HG03159 (cell line): ENCODE measurements around the gene AFF1.
"Not testable (repeated sequence)": the region's sequence is repeated elsewhere in the genome, so short reads cannot be mapped to it uniquely, and the experiment has no call there.

Experiments
- ATAC-seq: cut with Tn5 transposase; IDR thresholded peaks from one replicate; pipeline ENCODE4 v1.9.1; 2021; ENCODE audit warnings: mild to moderate bottlenecking, moderate library complexity; ENCODE audit not compliant: unreplicated experiment

AFF1 gene

GRCh38 chr4:87077914-87078585 is 143.2 kb downstream of the AFF1 start:
- ATAC-seq: no peak

GRCh38 chr4:87078987-87079486 is 144.2 kb downstream of the AFF1 start:
- no peak for ATAC-seq

GRCh38 chr4:87079967-87080366 is 145.2 kb downstream of the AFF1 start:
- no peak for ATAC-seq

- ATAC-seq: no peak
These were observed 145.7 kb downstream of the AFF1 start for GRCh38 chr4:87080462-87080861.

- no peak for ATAC-seq
These were observed 147.0 kb downstream of the AFF1 start for GRCh38 chr4:87081826-87082225.

GRCh38 chr4:87085732-87086131 is 150.9 kb downstream of the AFF1 start:
- not testable (repeated sequence) for ATAC-seq

GRCh38 chr4:87086143-87086805 is 151.5 kb downstream of the AFF1 start:
- no peak for ATAC-seq

GRCh38 chr4:87087015-87087414 is 152.2 kb downstream of the AFF1 start:
- ATAC-seq: no peak

GRCh38 chr4:87087420-87087819 is 152.6 kb downstream of the AFF1 start:
- ATAC-seq: no peak

- no peak for ATAC-seq
These were observed 153.4 kb downstream of the AFF1 start for GRCh38 chr4:87088186-87088585.

- ATAC-seq: no peak
These were observed 154.6 kb downstream of the AFF1 start for GRCh38 chr4:87089368-87089767.

- ATAC-seq: no peak
These were observed 155.5 kb downstream of the AFF1 start for GRCh38 chr4:87090305-87090704.

- ATAC-seq: no peak
These were observed 157.8 kb downstream of the AFF1 start for GRCh38 chr4:87092389-87093141.

GRCh38 chr4:87093443-87094123 is 158.8 kb downstream of the AFF1 start:
- ATAC-seq: peak; percentile 82

GRCh38 chr4:87097075-87097474 is 162.3 kb downstream of the AFF1 start:
- ATAC-seq: no peak

- no peak for ATAC-seq
These were observed 165.4 kb downstream of the AFF1 start for GRCh38 chr4:87100168-87100567.

GRCh38 chr4:87101543-87102199 is 166.9 kb downstream of the AFF1 start:
- ATAC-seq: no peak

- ATAC-seq: no peak
These were observed 168.3 kb downstream of the AFF1 start for GRCh38 chr4:87103086-87103485.

- ATAC-seq: no peak
These were observed 168.9 kb downstream of the AFF1 start for GRCh38 chr4:87103691-87104187.

GRCh38 chr4:87105101-87105845 is 170.5 kb downstream of the AFF1 start:
- no peak for ATAC-seq
